NCI-H1048 (cell line): Measurements from ENCODE around the gene TFEB.
"Not testable (repeated sequence)": the region's sequence is repeated elsewhere in the genome, so short reads cannot be mapped to it uniquely, and the experiment has no call there.

ENCODE experiments used
- DNase-seq: peaks from one replicate; lab custom pipeline; 2025; lab: John Stamatoyannopoulos, UW

Gene TFEB

GRCh38 chr6:41735427-41736185, at the start of gene TFEB:
Gene TFEB (minus strand): TSS chr6:41735608. CDS start chr6:41691213, 44,395 bp downstream.
- peak; percentile 79 for DNase-seq

- no peak for DNase-seq
Observed at GRCh38 chr6:41784581-41785171, 49.3 kb upstream of the TFEB start.

GRCh38 chr6:41783106-41783780, 47.8 kb upstream of the TFEB start:
- DNase-seq, result no peak

GRCh38 chr6:41781366-41781730, 45.9 kb upstream of the TFEB start:
- DNase-seq, result no peak

GRCh38 chr6:41780551-41781365, 45.4 kb upstream of the TFEB start, which contains the start of gene PRICKLE4:
Gene PRICKLE4 (plus strand): TSS chr6:41780782. CDS start chr6:41783474, 2,692 bp downstream.
- no peak for DNase-seq

GRCh38 chr6:41779788-41780550, 44.6 kb upstream of the TFEB start, which contains the start of gene FRS3:
Gene FRS3 (minus strand): TSS chr6:41779900. CDS start chr6:41776987, 2,913 bp downstream.
- peak; percentile 62 for DNase-seq

GRCh38 chr6:41779336-41779735, 43.9 kb upstream of the TFEB start:
- DNase-seq, result no peak

GRCh38 chr6:41778895-41779294, 43.5 kb upstream of the TFEB start:
- no peak for DNase-seq

GRCh38 chr6:41777551-41778285, 42.3 kb upstream of the TFEB start:
- DNase-seq, result no peak

GRCh38 chr6:41775293-41775882, 40.0 kb upstream of the TFEB start:
- no peak for DNase-seq

- DNase-seq, result no peak
Observed at GRCh38 chr6:41774841-41775240, 39.4 kb upstream of the TFEB start.

- DNase-seq, result no peak
Observed at GRCh38 chr6:41771058-41771983, 35.9 kb upstream of the TFEB start.

- no peak for DNase-seq
Observed at GRCh38 chr6:41770381-41771057, 35.1 kb upstream of the TFEB start.

- DNase-seq, result no peak
Observed at GRCh38 chr6:41769376-41769775, 34.0 kb upstream of the TFEB start.

GRCh38 chr6:41768545-41769308, 33.3 kb upstream of the TFEB start:
- no peak for DNase-seq

GRCh38 chr6:41767112-41767833, 31.9 kb upstream of the TFEB start:
- no peak for DNase-seq

GRCh38 chr6:41766043-41766664, 30.7 kb upstream of the TFEB start:
- not testable (repeated sequence) for DNase-seq
